HG03039 (cell line): ENCODE results near the gene GPRC5A.
"Not testable (repeated sequence)": the region's sequence is repeated elsewhere in the genome, so short reads cannot be mapped to it uniquely, and the experiment has no call there.

ENCODE experiments used
- ATAC-seq: cut with Tn5 transposase; IDR thresholded peaks from one replicate; pipeline ENCODE4 v1.9.1; 2021; ENCODE audit warnings: mild to moderate bottlenecking, moderate library complexity; ENCODE audit not compliant: unreplicated experiment

GPRC5A gene, protein sequence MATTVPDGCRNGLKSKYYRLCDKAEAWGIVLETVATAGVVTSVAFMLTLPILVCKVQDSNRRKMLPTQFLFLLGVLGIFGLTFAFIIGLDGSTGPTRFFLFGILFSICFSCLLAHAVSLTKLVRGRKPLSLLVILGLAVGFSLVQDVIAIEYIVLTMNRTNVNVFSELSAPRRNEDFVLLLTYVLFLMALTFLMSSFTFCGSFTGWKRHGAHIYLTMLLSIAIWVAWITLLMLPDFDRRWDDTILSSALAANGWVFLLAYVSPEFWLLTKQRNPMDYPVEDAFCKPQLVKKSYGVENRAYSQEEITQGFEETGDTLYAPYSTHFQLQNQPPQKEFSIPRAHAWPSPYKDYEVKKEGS

DNA sequence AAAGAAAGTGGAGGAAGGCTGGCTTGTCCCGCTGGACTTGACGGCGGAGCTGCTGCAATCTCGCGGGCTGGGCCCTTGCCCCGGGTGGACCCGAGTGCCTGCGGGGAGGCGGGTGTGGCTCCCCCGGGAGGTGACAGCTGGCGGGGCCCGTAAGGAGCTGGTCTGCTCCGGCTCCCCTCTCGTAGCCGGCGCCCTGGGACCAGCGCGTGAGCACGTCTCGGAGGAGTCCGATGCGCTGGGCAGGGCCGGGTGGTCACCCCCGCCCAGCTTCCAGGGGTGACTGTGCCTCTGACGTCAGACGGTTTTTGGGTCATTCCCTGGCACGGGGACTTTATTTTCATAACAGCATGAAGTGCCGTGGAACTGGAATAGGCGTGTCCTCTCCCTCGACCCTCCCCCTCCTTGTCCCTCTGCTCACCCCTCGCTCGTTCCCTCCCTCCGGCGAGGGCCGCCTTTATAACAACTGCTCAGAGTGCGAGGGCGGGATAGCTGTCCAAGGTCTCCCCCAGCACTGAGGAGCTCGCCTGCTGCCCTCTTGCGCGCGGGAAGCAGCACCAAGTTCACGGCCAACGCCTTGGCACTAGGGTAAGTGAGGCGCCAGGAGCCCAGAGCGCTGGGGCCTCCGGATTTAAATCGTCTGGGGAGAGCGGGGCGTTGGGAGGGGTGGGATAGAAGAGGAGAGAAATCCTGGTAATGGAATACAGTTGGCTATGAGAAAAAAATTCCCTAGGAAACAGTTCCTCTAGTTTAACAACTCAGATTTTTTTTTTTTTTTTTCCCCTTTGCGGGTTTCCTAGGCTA, at the start of gene GPRC5A:
Gene GPRC5A (plus strand): TSS at position 483 of the 801 bp plus-strand sequence. CDS start 16,688 bp downstream, outside the sequence.
- ATAC-seq, result no peak

DNA sequence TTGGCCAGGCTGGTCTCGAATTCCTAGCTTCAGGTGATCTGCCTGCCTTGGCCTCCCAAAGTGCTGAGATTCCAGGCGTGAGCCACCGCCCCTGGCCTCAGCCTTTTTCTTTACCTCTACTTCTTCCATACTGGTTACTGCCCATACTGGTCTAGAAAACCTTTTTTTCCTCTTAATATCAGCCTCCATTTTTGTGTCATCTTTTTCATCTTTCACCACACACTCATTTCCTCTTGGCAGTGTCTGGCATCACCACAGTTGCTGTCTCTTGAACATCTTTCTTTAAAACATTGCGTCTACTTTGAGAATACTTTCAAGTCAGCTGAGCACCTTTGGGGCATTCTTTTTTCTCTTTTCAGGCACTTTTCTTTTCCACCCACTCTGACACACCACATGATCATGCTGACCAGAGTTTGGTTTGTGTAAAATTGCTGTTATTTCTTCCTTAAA, 45.5 kb upstream of the GPRC5A start:
- ATAC-seq, result no peak

GRCh38 chr12:12846780-12847179, 44.6 kb upstream of the GPRC5A start:
- not testable (repeated sequence) for ATAC-seq

GRCh38 chr12:12853435-12853834, 37.9 kb upstream of the GPRC5A start:
- no peak for ATAC-seq

DNA sequence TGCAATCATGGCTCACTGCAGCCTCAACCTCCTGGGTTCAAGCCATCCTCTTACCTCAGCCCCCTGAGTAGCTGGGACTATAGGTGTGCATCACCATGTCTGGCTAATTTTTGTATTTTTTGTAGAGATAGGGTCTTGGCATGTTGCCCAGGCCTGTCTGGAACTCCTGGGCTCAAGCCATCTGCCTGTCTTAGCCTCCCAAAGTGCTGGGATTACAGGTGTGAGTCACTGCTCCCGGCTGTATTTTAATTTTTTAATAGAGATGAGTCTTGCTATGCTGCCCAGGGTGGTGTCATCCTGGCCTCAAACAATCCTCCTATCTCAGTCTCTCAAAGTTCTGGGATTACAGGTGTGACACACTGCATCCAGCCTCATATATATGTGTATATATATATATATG, 31.7 kb upstream of the GPRC5A start:
- ATAC-seq, result no peak

- no peak for ATAC-seq
Observed at GRCh38 chr12:12864243-12864642, 27.1 kb upstream of the GPRC5A start.

DNA sequence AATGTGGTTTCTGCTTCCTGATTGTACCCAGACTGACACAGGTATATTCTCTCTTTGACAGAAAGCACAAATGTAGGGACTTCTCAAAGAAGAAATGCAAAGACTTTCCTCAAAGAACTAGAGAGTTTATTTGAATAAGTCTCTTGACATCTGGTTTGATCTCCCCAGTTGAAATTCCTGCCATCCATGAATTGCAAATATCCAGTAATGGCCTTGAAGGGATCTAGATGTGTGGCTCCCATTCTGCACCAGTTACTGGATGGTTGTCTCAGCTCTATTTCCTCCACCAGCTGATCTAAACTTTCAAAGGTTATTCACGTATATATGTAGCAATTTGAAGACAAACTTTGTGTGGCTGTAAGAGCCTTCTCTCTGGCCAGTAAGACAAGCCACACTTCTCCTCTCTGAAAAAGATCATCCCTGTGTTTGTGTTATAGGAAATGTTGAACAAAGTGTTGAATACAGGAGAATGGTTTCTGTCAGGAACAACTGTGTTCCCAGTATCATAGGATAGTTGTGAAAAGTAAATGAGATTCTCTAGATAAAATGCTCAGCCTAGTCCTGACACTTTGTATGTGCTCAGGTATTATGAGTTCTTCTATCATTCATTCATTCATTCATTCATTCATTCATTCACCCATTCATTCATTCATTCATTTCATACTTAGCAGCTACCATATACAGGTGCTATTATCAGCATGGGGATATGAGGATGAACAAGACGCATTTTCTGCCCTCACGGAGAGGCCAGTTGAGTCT, 22.7 kb upstream of the GPRC5A start:
- ATAC-seq, result no peak

DNA sequence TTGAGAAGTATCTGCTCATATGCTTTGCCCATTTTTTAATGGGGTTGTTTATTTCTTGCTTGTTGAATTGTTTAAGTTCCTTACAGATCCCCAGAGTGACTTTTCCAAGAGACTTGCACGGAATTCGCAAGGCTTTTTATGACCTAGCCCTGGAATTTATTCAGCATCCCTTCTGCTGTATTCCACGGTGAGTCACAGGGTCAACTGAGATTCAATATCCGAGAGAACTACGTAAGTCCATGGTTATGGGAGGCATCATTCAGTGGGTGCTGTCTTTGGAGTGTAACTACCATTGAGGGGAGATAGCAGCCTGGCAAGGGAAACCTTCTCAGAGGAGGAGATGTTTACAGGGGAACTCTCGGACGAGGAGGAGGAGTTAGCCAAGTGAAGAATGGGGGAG, 20.9 kb upstream of the GPRC5A start:
- ATAC-seq, result no peak

GRCh38 chr12:12871587-12872138, 19.7 kb upstream of the GPRC5A start:
- ATAC-seq, result no peak

GRCh38 chr12:12872139-12872933, 19.0 kb upstream of the GPRC5A start:
- no peak for ATAC-seq

- no peak for ATAC-seq
Observed at GRCh38 chr12:12872934-12873275, 18.5 kb upstream of the GPRC5A start.

DNA sequence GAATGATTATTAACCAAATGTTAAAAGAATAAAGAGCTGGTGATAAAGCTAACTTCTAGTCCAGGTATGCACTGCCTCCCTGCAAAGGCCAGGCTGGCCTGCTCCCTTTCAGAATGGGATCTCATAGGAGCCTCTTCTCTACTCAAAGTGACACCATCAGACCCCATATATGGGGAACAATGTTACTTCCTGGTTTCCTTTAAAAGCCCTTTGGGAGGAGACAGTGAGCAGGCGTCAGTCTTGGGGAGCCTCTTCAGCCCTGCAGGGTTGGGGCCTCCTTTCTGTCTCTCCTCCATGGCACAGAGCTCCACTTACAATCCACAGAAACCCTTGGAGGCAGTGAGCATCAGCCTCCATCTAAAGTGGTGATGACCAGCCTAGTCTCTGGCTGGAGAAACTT, 17.3 kb upstream of the GPRC5A start:
- no peak for ATAC-seq

- ATAC-seq, result not testable (repeated sequence)
Observed at GRCh38 chr12:12875301-12875700, 16.1 kb upstream of the GPRC5A start.

GRCh38 chr12:12877153-12877768, 14.1 kb upstream of the GPRC5A start:
- ATAC-seq, result no peak

GRCh38 chr12:12877781-12878455, 13.4 kb upstream of the GPRC5A start:
- ATAC-seq, result no peak

DNA sequence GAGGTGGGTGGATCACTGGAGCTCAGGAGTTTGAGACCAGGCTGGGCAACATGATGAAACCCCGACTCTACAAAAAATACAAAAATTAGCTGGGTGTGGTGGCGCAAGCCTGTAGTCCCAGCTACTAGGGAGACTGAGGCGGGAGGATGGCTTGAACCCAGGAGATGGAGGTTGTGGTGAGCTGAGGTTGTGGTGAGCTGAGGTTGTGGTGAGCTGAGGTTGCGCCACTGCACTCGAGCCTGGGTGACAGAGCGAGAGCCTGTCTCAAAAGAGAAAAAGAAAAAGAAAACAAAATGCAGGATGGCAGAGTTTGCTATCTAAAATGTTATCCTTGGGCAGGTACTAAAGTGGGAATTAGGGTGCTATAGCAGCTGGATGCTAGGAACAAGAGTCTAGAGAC, 10.8 kb upstream of the GPRC5A start:
- no peak for ATAC-seq

- no peak for ATAC-seq
Observed at GRCh38 chr12:12881151-12881909, 10.0 kb upstream of the GPRC5A start.

- no peak for ATAC-seq
Observed at GRCh38 chr12:12882288-12882687, 9.1 kb upstream of the GPRC5A start.
